Ramos (cell line): Measurements from ENCODE around the gene DYNC2I2.
"Not testable (repeated sequence)": the region's sequence is repeated elsewhere in the genome, so short reads cannot be mapped to it uniquely, and the experiment has no call there.

Experiments
- in situ Hi-C: fragments of 300-500 bp; cut with MboI; formaldehyde crosslinking; loops from one replicate; pipeline ENCODE4 v1.14.3; 2022; ENCODE audit warnings: low sequenced_read_pairs; ENCODE audit not compliant: unreplicated experiment

DYNC2I2 gene

DNA sequence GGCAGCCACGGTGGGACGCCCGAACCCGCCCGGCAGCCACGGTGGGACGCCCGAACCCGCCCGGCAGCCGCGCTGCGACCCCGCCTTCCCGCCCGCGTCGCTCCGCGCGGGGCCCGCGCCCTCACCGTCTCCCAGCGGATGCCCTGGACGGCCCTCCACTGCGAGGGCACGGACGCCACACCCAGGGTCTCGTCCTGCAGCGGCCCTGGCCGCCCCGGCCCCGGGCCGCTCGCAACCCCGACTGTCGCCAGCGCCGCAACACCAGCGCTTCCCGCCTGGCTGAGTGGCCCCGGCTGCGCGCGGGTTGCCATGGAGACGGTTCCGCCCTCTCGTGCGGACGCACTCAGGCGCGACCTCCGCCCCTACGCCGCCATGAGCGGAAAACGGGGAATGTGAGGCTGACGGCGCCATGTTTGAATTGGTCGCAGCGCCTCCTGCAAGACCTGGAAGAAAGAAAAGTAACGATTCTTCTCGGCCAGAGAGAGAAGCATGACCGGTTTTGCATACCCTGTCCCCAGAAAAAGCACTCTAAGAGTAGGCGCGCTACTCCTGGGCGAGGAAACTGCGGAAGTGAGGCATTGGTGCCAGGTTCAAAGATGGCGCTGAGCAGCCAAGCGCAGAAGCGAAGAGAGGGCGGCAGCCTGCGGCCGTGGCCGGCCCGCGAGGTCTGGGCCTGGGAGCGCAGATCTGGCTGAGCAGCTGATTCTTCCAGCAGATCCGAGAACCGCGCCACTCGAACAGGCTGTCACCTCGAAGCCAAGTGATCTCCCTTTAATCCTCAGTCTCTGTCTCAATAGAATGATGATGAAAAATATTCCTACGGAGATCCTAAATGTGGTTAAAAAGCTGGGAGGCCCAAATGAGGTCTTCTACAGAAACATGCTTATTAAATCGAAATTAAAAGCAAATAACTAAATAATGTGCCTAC lies at the start of gene DYNC2I2:
DYNC2I2 (minus strand) TSS at position 432 of the 928 bp plus-strand sequence; CDS start at position 311, 121 bp downstream.
- in situ Hi-C loops, result no loop called here

GRCh38 chr9:128706045-128706444 lies 49.4 kb upstream of the DYNC2I2 start:
- in situ Hi-C loops, result no loop called here

DNA sequence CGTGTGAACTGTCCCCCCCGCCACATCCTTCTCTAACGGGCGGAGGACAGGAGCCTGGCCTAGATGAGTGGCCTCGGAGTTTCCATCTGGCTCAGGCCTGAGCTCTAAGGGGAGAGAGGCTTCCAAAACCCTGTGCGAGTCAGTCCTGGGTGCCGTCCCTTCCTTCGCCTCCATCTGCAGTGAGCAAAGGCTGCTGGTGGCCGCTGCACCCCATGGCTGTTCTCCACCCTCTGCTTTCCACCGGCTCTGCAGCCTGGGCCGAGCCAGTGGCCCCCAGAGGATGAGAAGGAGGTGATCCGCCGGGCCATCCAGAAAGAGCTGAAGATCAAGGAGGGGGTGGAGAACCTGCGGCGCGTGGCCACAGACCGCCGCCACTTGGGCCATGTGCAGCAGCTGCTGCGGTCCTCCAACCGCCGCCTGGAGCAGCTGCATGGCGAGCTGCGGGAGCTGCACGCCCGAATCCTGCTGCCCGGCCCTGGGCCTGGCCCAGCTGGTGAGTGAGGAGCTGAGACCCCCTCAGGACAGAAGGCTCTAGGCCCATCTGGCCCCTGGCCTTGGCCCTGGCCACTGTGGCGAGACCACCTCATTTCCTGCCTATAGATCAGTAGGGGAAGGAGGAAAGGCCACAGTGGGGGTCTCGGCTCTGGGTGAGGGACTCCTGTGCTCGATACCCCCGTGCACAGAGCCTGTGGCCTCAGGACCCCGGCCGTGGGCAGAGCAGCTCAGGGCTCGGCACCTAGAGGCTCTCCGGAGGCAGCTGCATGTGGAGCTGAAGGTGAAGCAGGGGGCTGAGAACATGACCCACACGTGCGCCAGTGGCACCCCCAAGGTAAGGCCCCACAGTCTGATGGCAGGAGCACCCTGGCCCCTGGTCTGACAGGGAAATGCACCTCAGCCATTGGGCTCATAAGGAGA lies 48.7 kb upstream of the DYNC2I2 start:
- in situ Hi-C loops, result no loop called here

DNA sequence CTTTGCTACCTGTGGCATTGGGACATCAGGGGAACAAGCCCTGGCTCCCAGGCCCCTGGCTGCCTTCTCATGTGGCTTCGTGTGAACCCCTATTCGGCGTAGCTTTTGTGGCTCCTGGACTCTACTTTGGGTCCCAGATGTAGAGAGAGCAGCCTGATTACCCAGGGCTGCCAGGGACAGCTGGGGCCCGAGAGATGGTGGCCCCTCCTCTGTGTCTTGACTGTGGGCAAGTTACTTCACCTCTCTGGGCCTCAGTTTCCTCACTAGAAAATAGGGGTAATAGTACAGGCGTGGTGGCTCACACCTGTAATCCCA lies 47.7 kb upstream of the DYNC2I2 start:
- in situ Hi-C loops, result no loop called here

DNA sequence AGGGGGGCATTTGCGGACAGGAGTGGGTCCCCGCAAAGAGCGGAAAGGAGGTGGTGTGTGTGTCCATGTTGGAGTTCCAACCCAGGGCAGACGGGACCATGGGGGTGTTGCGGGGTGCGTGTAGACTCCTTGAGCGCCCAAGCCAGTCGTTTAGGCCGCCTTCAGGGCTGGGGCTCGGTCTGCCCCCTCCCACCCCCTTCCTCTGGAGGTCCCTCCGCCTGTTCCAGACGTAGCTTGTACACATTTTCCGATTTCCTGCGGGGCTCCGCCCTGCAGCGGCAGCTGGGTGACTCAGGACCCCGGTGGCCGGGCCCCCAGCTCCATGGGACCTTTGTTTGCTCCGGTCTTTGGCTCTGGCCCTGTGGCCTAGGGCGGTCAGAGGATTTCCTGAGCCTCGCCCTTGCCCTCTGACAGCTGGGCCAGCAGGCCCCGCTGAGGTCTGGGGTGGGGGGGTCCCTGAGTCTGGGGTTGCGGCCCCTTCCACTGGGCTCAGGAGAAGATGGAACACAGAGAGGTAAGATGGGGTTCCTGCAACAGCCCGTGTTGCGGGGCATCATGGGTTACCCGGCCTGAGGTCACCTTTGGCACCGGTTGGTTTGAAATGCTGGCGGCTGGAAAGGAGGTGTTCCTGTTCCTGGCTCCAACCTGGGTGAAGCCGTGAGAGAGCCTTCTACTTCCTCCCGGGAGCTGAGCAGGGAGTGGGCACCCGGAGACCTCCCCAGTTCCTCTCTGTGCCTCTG lies 47.1 kb upstream of the DYNC2I2 start:
- in situ Hi-C loops, result no loop called here

DNA sequence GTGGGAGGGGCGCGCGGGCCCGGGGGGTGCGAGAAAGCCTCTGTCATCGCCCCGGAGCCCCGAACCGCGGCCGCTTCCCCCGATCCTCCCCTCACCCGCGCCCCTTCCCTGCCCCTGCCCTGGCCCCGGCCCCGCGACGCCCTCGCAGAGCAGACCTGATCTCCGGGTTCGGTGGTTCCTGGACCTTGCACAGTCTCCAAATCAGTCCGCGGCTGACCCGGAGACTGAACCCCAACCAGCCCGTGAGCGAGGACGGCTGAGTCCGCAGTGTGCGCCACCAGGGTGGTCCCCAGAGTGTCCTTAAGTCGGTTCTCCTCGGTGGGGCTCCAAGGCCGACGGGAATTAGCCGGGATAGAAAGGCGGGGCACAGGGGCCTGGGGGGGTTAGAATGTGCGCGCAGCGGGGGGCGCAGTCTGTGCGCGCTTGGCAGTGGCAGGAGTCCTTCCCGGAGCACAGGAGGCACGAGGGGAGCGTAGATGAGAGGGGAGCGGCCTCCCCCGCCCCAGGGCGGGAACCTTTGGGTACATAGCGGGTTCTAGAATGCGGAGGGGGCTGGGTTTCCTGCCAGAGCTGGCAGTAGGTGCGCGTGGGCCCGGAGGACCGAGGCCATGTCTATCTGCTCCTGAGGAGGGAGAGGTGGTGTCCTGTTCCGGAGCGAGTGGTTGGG lies 46.4 kb upstream of the DYNC2I2 start:
- in situ Hi-C loops, result no loop called here

GRCh38 chr9:128702445-128702948 lies 45.9 kb upstream of the DYNC2I2 start, which contains the start of gene PKN3:
Gene PKN3 (plus strand): TSS chr9:128702503. CDS start chr9:128702916, 413 bp downstream.
- in situ Hi-C loops, result no loop called here

- in situ Hi-C loops, result no loop called here
These were observed 44.7 kb upstream of the DYNC2I2 start for GRCh38 chr9:128701227-128701854.

DNA sequence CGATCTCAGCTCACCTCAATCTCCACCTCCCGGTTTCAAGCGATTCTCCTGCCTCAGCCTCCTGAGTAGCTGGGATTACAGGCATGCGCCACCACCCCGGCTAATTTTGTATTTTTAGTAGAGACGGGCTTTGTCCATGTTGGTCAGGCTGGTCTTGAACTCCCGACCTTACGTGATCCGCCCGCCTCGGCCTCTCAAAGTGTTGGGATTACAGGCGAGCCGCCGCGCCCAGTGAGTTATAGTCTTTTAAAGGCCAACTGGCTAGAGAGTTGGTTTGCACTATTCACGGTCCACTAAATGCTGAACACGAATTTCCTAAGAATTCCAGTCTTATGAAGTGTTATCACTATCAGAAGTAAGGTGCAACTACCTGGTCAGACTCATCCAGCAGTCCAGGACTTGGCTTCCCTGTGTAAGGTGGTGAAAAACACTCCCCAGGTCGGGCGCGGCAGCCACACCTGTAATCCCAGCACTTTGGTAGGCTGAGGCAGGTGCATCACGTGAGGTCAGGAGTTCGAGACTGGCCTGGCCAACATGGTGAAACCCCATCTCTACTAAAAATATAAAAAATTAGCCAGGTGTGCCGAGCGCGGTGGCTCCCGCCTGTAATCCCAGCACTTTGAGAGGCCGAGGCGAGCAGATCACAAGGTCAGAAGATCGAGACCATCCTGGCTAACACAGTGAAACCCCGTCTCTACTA lies 42.6 kb upstream of the DYNC2I2 start:
- in situ Hi-C loops, result not testable (repeated sequence)

- in situ Hi-C loops, result no loop called here
These were observed 40.5 kb upstream of the DYNC2I2 start for GRCh38 chr9:128696923-128697707.

GRCh38 chr9:128694344-128694743 lies 37.7 kb upstream of the DYNC2I2 start:
- in situ Hi-C loops, result no loop called here

DNA sequence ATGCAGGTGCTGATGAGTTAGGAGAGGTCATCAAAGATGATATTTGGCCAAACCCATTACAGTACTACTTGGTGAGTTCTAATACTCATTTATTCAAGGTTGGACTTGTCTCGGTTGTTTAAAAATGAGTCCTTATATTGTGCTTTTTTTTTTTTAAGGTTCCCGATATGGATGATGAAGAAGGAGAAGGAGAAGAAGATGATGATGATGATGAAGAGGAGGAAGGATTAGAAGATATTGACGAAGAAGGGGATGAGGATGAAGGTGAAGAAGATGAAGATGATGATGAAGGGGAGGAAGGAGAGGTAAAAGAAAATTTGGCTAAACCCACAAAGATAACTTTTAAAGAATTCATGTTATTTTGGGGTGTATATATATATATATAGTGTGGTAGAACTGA lies 37.1 kb upstream of the DYNC2I2 start:
- in situ Hi-C loops, result not testable (repeated sequence)

GRCh38 chr9:128690684-128691034 lies 34.0 kb upstream of the DYNC2I2 start:
- in situ Hi-C loops, result no loop called here

GRCh38 chr9:128689820-128690683 lies 33.4 kb upstream of the DYNC2I2 start:
- in situ Hi-C loops, result no loop called here

- in situ Hi-C loops, result no loop called here
These were observed 32.7 kb upstream of the DYNC2I2 start for GRCh38 chr9:128689293-128689774.

- in situ Hi-C loops, result no loop called here
These were observed 32.0 kb upstream of the DYNC2I2 start, which contains the start of gene SET for GRCh38 chr9:128688501-128689292. Gene SET (plus strand): TSS chr9:128689222. CDS start chr9:128689583, 361 bp downstream.
